Endothelial cell of umbilical vein (primary cell): ENCODE data around the gene AXIN2. TPM values are rescaled to one million over a fixed set of nuclear protein-coding genes. Genes with fewer than 3 reads are reported as not detected.

Experiments used
- BruUV-seq: library from RNA; stranded (reverse); fragments of 400-500 nt; replicated peaks from 2 replicates; lab custom pipeline; 2021; lab: Mats Ljungman, UMichigan
- CTCF ChIA-PET: fragments of 300-600, 350-600 bp; sonication (Branson Sonifier 250); formaldehyde crosslinking; loops from one replicate; lab custom pipeline; 2021; ENCODE audit warnings: antibody characterized with exemption, inconsistent platforms; lab: Charles Lee
- POLR2A ChIA-PET: fragments of 300-600, 350-600 bp; sonication (Branson Sonifier 250); formaldehyde crosslinking; loops from one replicate; lab custom pipeline; 2021; ENCODE audit warnings: antibody characterized with exemption, inconsistent platforms; lab: Charles Lee
- DNase-seq: peaks from one replicate; pipeline ENCODE4 v3.0.0-alpha.2; 2011; ENCODE audit warnings: low read depth, low spot score
- FAIRE-seq: peaks from 2 replicates; lab custom pipeline; 2011; peaks lifted over from hg19 to GRCh38; lab: Jason Lieb, UNC
- H2AFZ ChIP-seq: 2 replicates; pipeline ENCODE4 v1.6.0; 2012; ENCODE audit warnings: low read depth, low read length, control low read depth, inconsistent platforms
- H3K27ac ChIP-seq: 2 replicates; pipeline ENCODE4 v1.5.1; 2011; ENCODE audit warnings: low read depth, mild to moderate bottlenecking, control low read depth, low read length, moderate library complexity; ENCODE audit not compliant: insufficient read depth
- H3K27me3 ChIP-seq, 2 experiments: 2 replicates each; pipeline versions ENCODE4 v1.6.0 to v1.6.1; 2011; ENCODE audit warnings: low read length in 2 of 2, mixed read lengths in 1 of 2; ENCODE audit not compliant: control insufficient read depth in 2 of 2, insufficient read depth in 2 of 2
- H3K36me3 ChIP-seq, 2 experiments: 2 replicates in 1 of 2; 3 replicates in 1 of 2; pipeline ENCODE4 v1.5.1; 2011; ENCODE audit warnings: low read length in 2 of 2, mild to moderate bottlenecking in 1 of 2, moderate library complexity in 1 of 2; ENCODE audit not compliant: control insufficient read depth in 2 of 2, insufficient read depth in 2 of 2; ENCODE audit errors: extremely low read depth in 1 of 2
- H3K4me1 ChIP-seq: 3 replicates; pipeline ENCODE4 v1.5.1; 2011; ENCODE audit warnings: mild to moderate bottlenecking, low read length; ENCODE audit not compliant: control insufficient read depth, insufficient read depth; ENCODE audit errors: extremely low read depth
- H3K4me2 ChIP-seq: 2 replicates; pipeline ENCODE4 v1.6.1; 2011; ENCODE audit warnings: low read length, control low read depth, mixed read lengths; ENCODE audit not compliant: insufficient read depth
- H3K4me3 ChIP-seq, 3 experiments: fragments of 200-600 bp in 1 of 3; sonication (generic), shearing (Covaris generic) in 1 of 3; replicated peaks in 1 of 3; 2 replicates each; pipeline ENCODE4 v1.5.1; 2011 to 2016; ENCODE audit warnings: control low read depth in 3 of 3, low read length in 3 of 3, mild to moderate bottlenecking in 2 of 3, inconsistent platforms in 1 of 3, low read depth in 1 of 3, moderate library complexity in 1 of 3; ENCODE audit not compliant: insufficient read depth in 1 of 3
- H3K79me2 ChIP-seq: 2 replicates; pipeline ENCODE4 v1.6.0; 2012; ENCODE audit warnings: low read length, inconsistent platforms; ENCODE audit not compliant: control insufficient read depth, insufficient read depth
- H3K9ac ChIP-seq: replicated peaks from 2 replicates; pipeline ENCODE3; 2011; ENCODE audit warnings: low read length, control low read depth; ENCODE audit not compliant: insufficient read depth; ENCODE audit errors: extremely low read depth
- H3K9me1 ChIP-seq: replicated peaks from 3 replicates; pipeline ENCODE4 v1.6.0; 2011; ENCODE audit warnings: mild to moderate bottlenecking, low read length; ENCODE audit not compliant: control insufficient read depth, insufficient read depth; ENCODE audit errors: extremely low read depth
- H3K9me3 ChIP-seq: replicated peaks from 2 replicates; pipeline ENCODE4 v1.5.1; 2012; ENCODE audit warnings: low read length, inconsistent platforms; ENCODE audit not compliant: control insufficient read depth, insufficient read depth
- H4K20me1 ChIP-seq: replicated peaks from 2 replicates; pipeline ENCODE3; 2011; ENCODE audit warnings: mild to moderate bottlenecking, low read length; ENCODE audit not compliant: control insufficient read depth, insufficient read depth; ENCODE audit errors: extremely low read depth
- EZH2 ChIP-seq: IDR thresholded peaks from 2 replicates; pipeline ENCODE4 v1.6.1; 2012; ENCODE audit warnings: borderline replicate concordance, low read depth, mild to moderate bottlenecking, moderate library complexity, low read length, inconsistent platforms; ENCODE audit not compliant: severe bottlenecking
- FOS ChIP-seq: IDR thresholded peaks from 2 replicates; pipeline ENCODE4 v1.6.1; 2011; ENCODE audit warnings: mild to moderate bottlenecking, low read length, moderate library complexity, borderline replicate concordance; ENCODE audit not compliant: insufficient read depth
- GATA2 ChIP-seq: IDR thresholded peaks from 2 replicates; pipeline ENCODE4 v1.7.0; 2011; ENCODE audit warnings: low read depth, mild to moderate bottlenecking, moderate library complexity, mixed read lengths, low read length; ENCODE audit not compliant: insufficient read length, insufficient read depth
- JUN ChIP-seq: IDR thresholded peaks from 2 replicates; pipeline ENCODE4 v1.6.1; 2011; ENCODE audit warnings: borderline replicate concordance, low read depth; ENCODE audit not compliant: insufficient read length, insufficient read depth
- MYC ChIP-seq: IDR thresholded peaks from one replicate; pipeline ENCODE4 v1.6.1; 2011; ENCODE audit warnings: mild to moderate bottlenecking, low read depth, low read length
- POLR2A ChIP-seq: IDR thresholded peaks from 2 replicates; pipeline ENCODE4 v1.6.1; 2012; ENCODE audit warnings: low read depth, mild to moderate bottlenecking, control low read depth, low read length
- POLR2AphosphoS5 ChIP-seq: IDR thresholded peaks from 2 replicates; pipeline ENCODE4 v1.6.1; 2012; ENCODE audit warnings: low read depth, mild to moderate bottlenecking, control low read depth, low read length, moderate library complexity; ENCODE audit not compliant: insufficient read depth
- dilution Hi-C: fragments of 300-500 bp; cut with MboI; formaldehyde crosslinking; loops from one replicate; pipeline ENCODE4 v1.15.0; 2019; ENCODE audit warnings: low sequenced_read_pairs; ENCODE audit not compliant: extremely low pct_ligation_motif_present
- intact Hi-C: fragments of 100-400 bp; cut with micrococcal nuclease; formaldehyde crosslinking; loops from one replicate; pipeline ENCODE4 v1.10.0; 2022
- polyA plus RNA-seq, 4 experiments: library from polyadenylated mRNA; depleted of rRNA in 3 of 4; stranded (reverse) in 3 of 4; unstranded in 1 of 4; fragments of >200 nt; gene quantifications; 2 replicates each; pipeline versions ENCODE4 v1.2.1 to v1.2.3, GENCODE V29; 2011 to 2012; ENCODE audit warnings: missing spikeins in 1 of 4
- total RNA-seq: library from RNA; stranded (reverse); gene quantifications from 2 replicates; pipeline ENCODE4 v1.2.3, GENCODE V29; 2021
- TF ChIP-seq, protein P1 (sequence below): IDR thresholded peaks from 2 replicates; pipeline ENCODE4 v1.6.1; 2011; ENCODE audit not compliant: insufficient read depth, insufficient read length
- TF ChIP-seq, protein P2 (sequence below), 2 donors: IDR thresholded peaks; 1 replicate in 1 of 2; 2 replicates in 1 of 2; pipeline ENCODE4 v1.5.1; 2011; ENCODE audit warnings: low read length in 2 of 2, mild to moderate bottlenecking in 2 of 2, moderate library complexity in 2 of 2, control low read depth in 1 of 2, inconsistent platforms in 1 of 2, low read depth in 1 of 2; ENCODE audit not compliant: insufficient read depth in 1 of 2; ENCODE audit errors: extremely low read depth in 1 of 2

AXIN2 gene
- total and polyA plus RNA-seq, 2 donors (not counting 3 experiments of a cell fraction or from before 2014, with no cell fraction given), result 1.3 to 3.0 TPM

DNA sequence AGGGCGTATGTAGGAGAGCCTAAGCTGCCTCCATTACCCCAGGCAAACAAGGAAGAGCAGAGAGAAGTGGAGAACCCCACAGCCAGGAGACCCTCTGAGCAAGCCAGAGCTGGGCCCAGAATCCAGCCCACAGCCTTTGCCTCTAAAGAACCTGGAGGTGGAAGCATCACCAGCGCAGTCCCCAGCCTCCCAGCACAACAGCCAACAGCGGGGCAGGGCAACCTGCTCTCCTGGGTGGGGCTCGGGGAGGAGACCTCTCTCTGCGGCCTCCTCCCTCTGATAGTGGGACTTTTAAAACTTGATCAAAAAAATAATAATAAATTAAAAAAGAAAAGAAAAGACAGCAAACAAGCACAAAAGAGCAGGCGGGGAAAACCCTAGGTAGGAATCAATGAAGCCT, 45.9 kb downstream of the AXIN2 start:
- dilution Hi-C loops, result no loop called here
- no peak overlapping the region for H2AFZ ChIP-seq
- no TSS peak for BruUV-seq
- no peak overlapping the region for H3K27ac ChIP-seq
- H3K4me2 ChIP-seq, result no peak overlapping the region
- ChIA-PET POLR2A (no interaction called here), CTCF (no interaction called here)
- no peak for DNase-seq
- peaks cover 2 to 8% of the 10 kb centered on the region in 2 experiments for H3K27me3 ChIP-seq
- H3K9me1 ChIP-seq, result no peaks in the 10 kb centered on the region
- no peaks in the 10 kb centered on the region for H3K4me1 ChIP-seq
- intact Hi-C loops, result no loop called here
- TF ChIP-seq, protein P1, sequence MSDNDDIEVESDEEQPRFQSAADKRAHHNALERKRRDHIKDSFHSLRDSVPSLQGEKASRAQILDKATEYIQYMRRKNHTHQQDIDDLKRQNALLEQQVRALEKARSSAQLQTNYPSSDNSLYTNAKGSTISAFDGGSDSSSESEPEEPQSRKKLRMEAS, result no peak
- TF ChIP-seq GATA2, result no peak
- no peak for TF ChIP-seq JUN
- H3K9me3 ChIP-seq, result no peaks in the 10 kb centered on the region
- no peak overlapping the region for H3K9ac ChIP-seq
- H3K36me3 ChIP-seq, result no peaks in the 10 kb centered on the region
- H3K79me2 ChIP-seq, result no peaks in the 10 kb centered on the region
- FAIRE-seq, result no peak
- H3K4me3 ChIP-seq, result no peak overlapping the region
- H4K20me1 ChIP-seq, result no peaks in the 10 kb centered on the region

- POLR2A ChIA-PET, result interaction anchor here (0.6 kb wide), 1 partner anchor 38 kb away, joined by 3 read pairs; no protein-coding TSS in a partner anchor
- no peak overlapping the region for H3K27ac ChIP-seq
These were observed 46.9 kb downstream of the AXIN2 start for GRCh38 chr17:65514541-65514940.

More at GRCh38 chr17:65514541-65514940, 46.9 kb downstream of the AXIN2 start:
- Histone ChIP-seq H3K27me3 (peaks cover 2 to 8% of the 10 kb centered on the region in 2 experiments), H3K4me2 (no peak overlapping the region), H3K4me3 (no peak overlapping the region), H2AFZ (no peak overlapping the region), H3K9me3 (no peaks in the 10 kb centered on the region), H3K9ac (no peak overlapping the region), H3K79me2 (no peaks in the 10 kb centered on the region), H4K20me1 (no peaks in the 10 kb centered on the region), H3K9me1 (no peaks in the 10 kb centered on the region), H3K4me1 (no peaks in the 10 kb centered on the region), H3K36me3 (no peaks in the 10 kb centered on the region)
- TF ChIP-seq FOS (no peak), GATA2 (no peak), MYC (no peak), JUN (no peak), EZH2 (no peak), POLR2AphosphoS5 (no peak), POLR2A (no peak)
- TF ChIP-seq, protein P1, result no peak
- TF ChIP-seq, protein P2, sequence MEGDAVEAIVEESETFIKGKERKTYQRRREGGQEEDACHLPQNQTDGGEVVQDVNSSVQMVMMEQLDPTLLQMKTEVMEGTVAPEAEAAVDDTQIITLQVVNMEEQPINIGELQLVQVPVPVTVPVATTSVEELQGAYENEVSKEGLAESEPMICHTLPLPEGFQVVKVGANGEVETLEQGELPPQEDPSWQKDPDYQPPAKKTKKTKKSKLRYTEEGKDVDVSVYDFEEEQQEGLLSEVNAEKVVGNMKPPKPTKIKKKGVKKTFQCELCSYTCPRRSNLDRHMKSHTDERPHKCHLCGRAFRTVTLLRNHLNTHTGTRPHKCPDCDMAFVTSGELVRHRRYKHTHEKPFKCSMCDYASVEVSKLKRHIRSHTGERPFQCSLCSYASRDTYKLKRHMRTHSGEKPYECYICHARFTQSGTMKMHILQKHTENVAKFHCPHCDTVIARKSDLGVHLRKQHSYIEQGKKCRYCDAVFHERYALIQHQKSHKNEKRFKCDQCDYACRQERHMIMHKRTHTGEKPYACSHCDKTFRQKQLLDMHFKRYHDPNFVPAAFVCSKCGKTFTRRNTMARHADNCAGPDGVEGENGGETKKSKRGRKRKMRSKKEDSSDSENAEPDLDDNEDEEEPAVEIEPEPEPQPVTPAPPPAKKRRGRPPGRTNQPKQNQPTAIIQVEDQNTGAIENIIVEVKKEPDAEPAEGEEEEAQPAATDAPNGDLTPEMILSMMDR (IDR thresholded peaks at IDR 0.05; ENCODE audit: extremely low read depth in 1 of 2, insufficient read depth in 1 of 2, low read depth in 1 of 2, low read length in 2 of 2), result no peak
- DNase-seq, result no peak
- CTCF ChIA-PET, result interaction anchor here (0.6 kb wide), 1 partner anchor 94 kb away, joined by 3 read pairs; no protein-coding TSS in a partner anchor
- intact Hi-C loops (no loop called here), dilution Hi-C loops (no loop called here)
- no peak for FAIRE-seq
- BruUV-seq, result no TSS peak
